AG04450 (cell line): ENCODE measurements around the gene TTLL13. TPM values are rescaled to one million over a fixed set of nuclear protein-coding genes. Genes with fewer than 3 reads are reported as not detected.
"Not testable (repeated sequence)": the region's sequence is repeated elsewhere in the genome, so short reads cannot be mapped to it uniquely, and the experiment has no call there.

ENCODE experiments used
- CTCF ChIA-PET: fragments of 300-600, 350-600 bp; formaldehyde crosslinking; extraction: SDS; loops from one replicate; lab custom pipeline; 2022; ENCODE audit warnings: antibody characterized with exemption, inconsistent platforms; lab: Charles Lee
- POLR2A ChIA-PET: fragments of 350-600 bp; formaldehyde crosslinking; extraction: SDS; loops from one replicate; lab custom pipeline; 2021; ENCODE audit warnings: antibody characterized with exemption, inconsistent platforms; lab: Yijun Ruan, JAX
- DNase-seq: peaks from one replicate; pipeline ENCODE4 v3.0.0-alpha.2; 2011; ENCODE audit warnings: low read depth, low spot score
- H3K27ac ChIP-seq: one replicate; pipeline ENCODE4 v1.5.1; 2012; ENCODE audit warnings: low read depth, low read length, control low read depth
- H3K27me3 ChIP-seq: one replicate; pipeline ENCODE4 v1.6.0; 2012; ENCODE audit warnings: low read length; ENCODE audit not compliant: control insufficient read depth, insufficient read depth
- H3K4me3 ChIP-seq: 2 replicates; pipeline ENCODE4 v1.5.1; 2011; ENCODE audit warnings: mild to moderate bottlenecking, low read depth, low read length, control low read depth
- H3K9me3 ChIP-seq: 2 replicates; pipeline ENCODE4 v1.5.1; 2012; ENCODE audit warnings: low read length; ENCODE audit not compliant: control insufficient read depth, insufficient read depth
- polyA plus RNA-seq: library from polyadenylated mRNA; depleted of rRNA; stranded (reverse); fragments of >200 nt; gene quantifications from 2 replicates; pipeline ENCODE4 v1.2.3, GENCODE V29; 2011
- TF ChIP-seq, protein P1 (sequence below): IDR thresholded peaks from 2 replicates; pipeline ENCODE4 v1.5.1; 2011; ENCODE audit warnings: low read depth, low read length, control low read depth, inconsistent platforms

TTLL13 gene
- polyA plus RNA-seq, 1 experiment = 0.04 TPM

DNA sequence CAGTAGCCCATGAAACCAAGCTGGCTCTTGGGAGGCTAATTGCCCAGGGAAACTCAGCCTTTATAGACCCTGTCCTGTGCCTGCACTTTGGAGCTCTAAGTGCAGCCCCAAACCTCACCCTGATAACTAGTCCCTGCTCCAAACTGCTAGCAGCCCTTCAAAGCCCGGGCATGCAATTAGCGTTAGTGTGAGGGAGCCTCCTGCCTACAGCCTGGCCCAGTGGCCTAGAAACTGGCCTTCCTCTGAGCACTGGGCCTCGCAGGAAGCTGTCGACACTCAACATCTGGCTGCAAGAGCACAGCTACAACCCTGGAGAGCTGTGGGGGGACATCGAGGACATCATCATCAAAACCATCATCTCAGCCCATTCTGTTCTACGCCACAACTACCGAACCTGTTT, 8.4 kb downstream of the TTLL13 start:
- Histone ChIP-seq H3K4me3 (no peak overlapping the region), H3K27me3 (peaks cover 12% of the 10 kb centered on the region), H3K9me3 (no peaks in the 10 kb centered on the region), H3K27ac (no peak overlapping the region)
- POLR2A ChIA-PET = no interaction called here
- TF ChIP-seq, protein P1, sequence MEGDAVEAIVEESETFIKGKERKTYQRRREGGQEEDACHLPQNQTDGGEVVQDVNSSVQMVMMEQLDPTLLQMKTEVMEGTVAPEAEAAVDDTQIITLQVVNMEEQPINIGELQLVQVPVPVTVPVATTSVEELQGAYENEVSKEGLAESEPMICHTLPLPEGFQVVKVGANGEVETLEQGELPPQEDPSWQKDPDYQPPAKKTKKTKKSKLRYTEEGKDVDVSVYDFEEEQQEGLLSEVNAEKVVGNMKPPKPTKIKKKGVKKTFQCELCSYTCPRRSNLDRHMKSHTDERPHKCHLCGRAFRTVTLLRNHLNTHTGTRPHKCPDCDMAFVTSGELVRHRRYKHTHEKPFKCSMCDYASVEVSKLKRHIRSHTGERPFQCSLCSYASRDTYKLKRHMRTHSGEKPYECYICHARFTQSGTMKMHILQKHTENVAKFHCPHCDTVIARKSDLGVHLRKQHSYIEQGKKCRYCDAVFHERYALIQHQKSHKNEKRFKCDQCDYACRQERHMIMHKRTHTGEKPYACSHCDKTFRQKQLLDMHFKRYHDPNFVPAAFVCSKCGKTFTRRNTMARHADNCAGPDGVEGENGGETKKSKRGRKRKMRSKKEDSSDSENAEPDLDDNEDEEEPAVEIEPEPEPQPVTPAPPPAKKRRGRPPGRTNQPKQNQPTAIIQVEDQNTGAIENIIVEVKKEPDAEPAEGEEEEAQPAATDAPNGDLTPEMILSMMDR = no peak
- CTCF ChIA-PET = no interaction called here
- no peak for DNase-seq

DNA sequence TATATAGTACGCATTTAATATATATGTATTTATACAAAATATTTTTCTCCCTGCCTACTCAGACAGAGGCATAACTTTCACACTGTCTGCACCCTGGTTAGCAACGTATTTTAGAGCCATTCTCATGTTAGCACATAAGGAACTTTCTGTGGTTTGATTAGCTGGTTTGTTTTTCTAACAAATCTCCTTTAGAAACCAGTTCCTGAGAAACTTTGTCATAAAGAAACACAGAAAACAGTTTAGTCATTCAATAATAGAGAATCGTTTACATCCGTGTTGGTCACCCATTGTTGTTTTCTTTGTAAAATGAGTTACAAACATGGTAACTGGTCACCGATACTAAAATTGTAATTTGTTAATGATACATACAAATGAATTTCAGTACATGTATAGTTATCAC, 10.2 kb downstream of the TTLL13 start:
- Histone ChIP-seq H3K27me3 (peaks cover 12% of the 10 kb centered on the region), H3K9me3 (no peaks in the 10 kb centered on the region), H3K27ac (no peak overlapping the region), H3K4me3 (no peak overlapping the region)
- ChIA-PET CTCF (interaction anchor here (1.0 kb wide), 1 partner anchor 38 kb away, joined by 3 read pairs; no protein-coding TSS in a partner anchor), POLR2A (interaction anchor here (0.6 kb wide), 1 partner anchor 8 kb away, joined by 6 read pairs; no protein-coding TSS in a partner anchor)
- TF ChIP-seq, protein P1 = no peak
- no peak for DNase-seq

DNA sequence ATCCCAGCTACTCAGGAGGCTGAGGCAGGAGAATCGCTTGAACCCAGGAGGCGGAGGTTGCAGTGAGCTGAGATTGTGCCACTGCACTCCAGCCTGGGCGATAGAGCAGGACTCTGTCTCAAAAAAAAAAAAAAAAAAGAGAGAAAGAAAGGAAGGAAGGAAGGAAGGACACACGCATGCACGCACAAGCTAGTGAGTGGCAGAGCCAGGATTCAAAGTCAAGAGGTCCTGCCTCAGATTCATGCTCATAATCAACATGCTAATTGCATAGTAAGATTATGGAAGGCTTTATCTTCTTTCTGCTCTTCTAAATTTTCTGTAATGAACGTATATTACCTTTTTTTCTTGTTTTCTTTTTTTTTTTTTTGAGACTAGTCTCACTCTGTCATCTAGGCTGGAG, 11.4 kb downstream of the TTLL13 start:
- H3K27ac ChIP-seq, H3K9me3 ChIP-seq, DNase-seq, POLR2A ChIA-PET, H3K27me3 ChIP-seq, H3K4me3 ChIP-seq: not testable (repeated sequence)
- CTCF ChIA-PET = interaction anchor here (0.6 to 0.7 kb wide), 2 partner anchors 207 to 220 kb away, joined by 3 to 4 read pairs; no protein-coding TSS in a partner anchor

DNA sequence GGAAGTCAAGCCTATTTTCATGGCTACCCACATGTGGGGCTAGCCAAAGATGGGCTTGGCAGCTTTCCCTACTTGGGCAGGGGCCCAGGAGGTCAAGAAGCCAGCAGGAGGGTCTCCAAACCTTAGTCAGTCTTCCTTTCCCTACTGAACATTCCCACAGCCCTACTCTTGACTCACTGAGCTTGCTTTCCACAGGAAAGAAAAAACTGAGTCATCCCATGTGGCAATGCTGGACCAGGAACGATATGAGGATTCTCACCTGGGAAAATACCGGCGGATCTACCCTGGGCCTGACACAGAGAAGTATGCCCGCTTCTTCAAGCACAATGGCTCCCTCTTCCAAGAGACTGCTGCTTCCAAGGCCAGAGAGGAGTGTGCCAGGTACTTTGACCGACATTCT, 12.5 kb downstream of the TTLL13 start:
- TF ChIP-seq, protein P1 = no peak
- ChIA-PET POLR2A (no interaction called here), CTCF (interaction anchor here (0.5 kb wide), 1 partner anchor 10 kb away, joined by 3 read pairs; no protein-coding TSS in a partner anchor)
- DNase-seq = no peak
- H3K27me3 ChIP-seq = no peaks in the 10 kb centered on the region
- no peak overlapping the region for H3K27ac ChIP-seq
- H3K4me3 ChIP-seq = no peak overlapping the region
- H3K9me3 ChIP-seq = peaks cover 5% of the 10 kb centered on the region; the same call in 1 of the 2 replicates

DNA sequence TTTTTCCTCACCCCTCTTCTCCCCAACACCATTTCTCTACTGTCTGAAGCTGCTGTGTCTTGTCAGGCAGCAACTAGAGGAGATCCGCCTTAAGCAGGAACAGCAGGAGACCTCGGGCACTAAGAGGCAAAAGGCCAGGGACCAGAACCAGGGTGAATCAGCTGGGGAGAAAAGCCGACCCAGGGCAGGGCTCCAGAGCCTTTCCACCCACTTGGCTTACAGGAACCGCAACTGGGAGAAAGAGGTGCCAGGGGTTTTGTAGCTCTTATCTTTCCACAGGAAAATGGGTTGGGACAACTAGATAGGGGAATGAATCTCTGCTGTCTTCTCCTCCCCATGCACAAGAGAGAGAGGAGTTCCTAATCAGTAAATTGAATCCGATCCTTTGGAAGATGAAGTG, 13.1 kb downstream of the TTLL13 start:
- H3K27ac ChIP-seq = no peak overlapping the region
- no peaks in the 10 kb centered on the region for H3K27me3 ChIP-seq
- CTCF ChIA-PET = no interaction called here
- no peak for DNase-seq
- POLR2A ChIA-PET = no interaction called here
- peaks cover 5% of the 10 kb centered on the region; the same call in 1 of the 2 replicates for H3K9me3 ChIP-seq
- TF ChIP-seq, protein P1 = no peak
- H3K4me3 ChIP-seq = no peak overlapping the region
